BJ (cell line): ENCODE measurements around the gene GPR34. TPM values are rescaled to one million over a fixed set of nuclear protein-coding genes. Genes with fewer than 3 reads are reported as not detected.

Source experiments
- CTCF ChIA-PET: fragments of 350-600 bp; formaldehyde crosslinking; extraction: SDS; loops from one replicate; lab custom pipeline; 2021; ENCODE audit warnings: antibody characterized with exemption, inconsistent platforms; lab: Yijun Ruan, JAX
- POLR2A ChIA-PET: fragments of 300-600 bp; sonication (Branson Sonifier 250); formaldehyde crosslinking; extraction: SDS; loops from one replicate; lab custom pipeline; 2021; ENCODE audit warnings: antibody characterized with exemption; lab: Charles Lee
- DNase-seq: peaks from one replicate; pipeline ENCODE4 v3.0.0-alpha.2; 2011; ENCODE audit warnings: low read depth
- H3K27me3 ChIP-seq: 2 replicates; pipeline ENCODE4 v1.6.0; 2011; ENCODE audit warnings: low read length; ENCODE audit not compliant: control insufficient read depth, insufficient read depth
- H3K36me3 ChIP-seq: 2 replicates; pipeline ENCODE4 v1.5.1; 2011; ENCODE audit warnings: low read length; ENCODE audit not compliant: control insufficient read depth, insufficient read depth
- H3K4me3 ChIP-seq: 2 replicates; pipeline ENCODE4 v1.5.1; 2011; ENCODE audit warnings: low read depth, mild to moderate bottlenecking, control low read depth, low read length
- CTCF ChIP-seq: IDR thresholded peaks from 2 replicates; pipeline ENCODE4 v1.5.1; 2011; ENCODE audit warnings: low read depth, mild to moderate bottlenecking, control low read depth, inconsistent platforms, low read length, moderate library complexity; ENCODE audit not compliant: insufficient read depth
- polyA plus RNA-seq: library from polyadenylated mRNA; depleted of rRNA; stranded (reverse); fragments of >200 nt; gene quantifications from 2 replicates; pipeline ENCODE4 v1.2.3, GENCODE V29; 2011; rRNA removed
- small RNA-seq: library from RNA; depleted of rRNA; stranded (forward); fragments of <200 nt; gene quantifications from one replicate; pipeline ENCODE3, GENCODE V24; 2012; ENCODE audit warnings: low replicate concordance, low read depth; ENCODE audit not compliant: insufficient read length

The GPR34 gene
- polyA plus RNA-seq, 1 experiment = not detected

- TF ChIP-seq CTCF = no peak
- H3K36me3 ChIP-seq = no peaks in the 10 kb centered on the region
- ChIA-PET POLR2A (no interaction called here), CTCF (no interaction called here)
- H3K27me3 ChIP-seq = no peaks in the 10 kb centered on the region
- DNase-seq = no peak
- H3K4me3 ChIP-seq = no peak overlapping the region
These were observed 45.2 kb downstream of the GPR34 start for GRCh38 chrX:41733939-41734338.

GRCh38 chrX:41734530-41734929 lies 45.8 kb downstream of the GPR34 start:
- POLR2A ChIA-PET = no interaction called here
- CTCF ChIA-PET = no interaction called here
- DNase-seq = no peak

GRCh38 chrX:41737065-41737464 lies 48.3 kb downstream of the GPR34 start:
- H3K27me3 ChIP-seq = no peaks in the 10 kb centered on the region
- H3K4me3 ChIP-seq = no peak overlapping the region
- H3K36me3 ChIP-seq = no peaks in the 10 kb centered on the region
- no peak for DNase-seq
- ChIA-PET CTCF (no interaction called here), POLR2A (no interaction called here)
- no peak for TF ChIP-seq CTCF

More at GRCh38 chrX:41734530-41734929, 45.8 kb downstream of the GPR34 start:
- no peak overlapping the region for H3K4me3 ChIP-seq
- H3K36me3 ChIP-seq = no peaks in the 10 kb centered on the region
- TF ChIP-seq CTCF = peak; percentile 51
- no peaks in the 10 kb centered on the region for H3K27me3 ChIP-seq

GRCh38 chrX:41739871-41740270 lies 51.1 kb downstream of the GPR34 start:
- TF ChIP-seq CTCF = no peak
- no peak for DNase-seq
- no peaks in the 10 kb centered on the region for H3K27me3 ChIP-seq
- CTCF ChIA-PET = no interaction called here
- no peak overlapping the region for H3K4me3 ChIP-seq
- no peaks in the 10 kb centered on the region for H3K36me3 ChIP-seq
- POLR2A ChIA-PET = no interaction called here

Small RNA genes within 50 kb of the gene (small RNA-seq; reads per million reads assigned to genes)
- gene RN7SL144P = not detected

Other genes with a start within 250 kb of the GPR34 start
- gene NYX, start 241.6 kb upstream of the GPR34 start, polyA plus RNA-seq = not detected in 2 replicates
- gene GPR82, start 35.2 kb downstream of the GPR34 start, polyA plus RNA-seq = not detected in 2 replicates
- gene CASK, start 234.6 kb downstream of the GPR34 start, polyA plus RNA-seq = 12.3 and 22.0 TPM in 2 replicates